Measurements from ENCODE around the gene NEUROG3. TPM values are rescaled to one million over a fixed set of nuclear protein-coding genes. Genes with fewer than 3 reads are reported as not detected.

The NEUROG3 gene
- total and polyA plus RNA-seq, 7 experiments from 2014 or later = 0.24 TPM; not detected in 6

DNA sequence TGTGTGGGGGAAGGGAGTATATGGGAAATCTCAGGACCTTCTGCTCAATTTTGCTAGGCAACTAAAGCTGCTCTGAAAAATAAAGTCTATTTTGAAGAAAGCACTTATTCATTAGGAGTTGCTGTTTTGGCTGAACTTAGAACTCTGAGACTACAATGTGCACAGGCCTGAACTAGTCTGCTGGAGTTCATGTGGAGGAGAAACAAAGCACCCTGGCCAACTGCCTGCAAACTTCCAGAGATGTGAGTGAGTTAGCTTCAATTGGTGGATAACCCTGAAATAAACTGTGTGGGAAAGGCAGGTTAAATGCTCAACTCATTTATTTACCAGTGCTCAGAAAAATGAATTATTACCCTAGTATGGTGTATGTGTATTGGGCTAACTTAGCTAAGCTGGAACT, 39.5 kb upstream of the NEUROG3 start:
- Mint-ChIP-seq H3K4me3 (no peak overlapping the region), H3K36me3 (peaks cover 0 to 7% (median 0%) of the 10 kb centered on the region in 5 donors), H3K27ac (no peak overlapping the region), H3K9me3 (peaks cover 0 to 25% (median 7%) of the 10 kb centered on the region in 11 donors), H3K27me3 (peaks cover 0 to 43% (median 0%) of the 10 kb centered on the region in 5 donors), H3K4me1 (no peaks in the 10 kb centered on the region)
- POLR2A ChIA-PET = no interaction called here
- Histone ChIP-seq H3K4me3 (ENCODE audit: low read length) (no peak overlapping the region), H3K36me3 (ENCODE audit: control insufficient read depth in 2 of 3, insufficient read depth in 3 of 3, low read length in 3 of 3) (no peaks in the 10 kb centered on the region), H3K27ac (ENCODE audit: low read depth, low read length) (no peak overlapping the region), H3K9me3 (ENCODE audit: control insufficient read depth in 2 of 3, low read length in 3 of 3) (no peaks in the 10 kb centered on the region), H3K4me1 (ENCODE audit: control insufficient read depth in 2 of 2, insufficient read depth in 2 of 2, low read length in 2 of 2) (no peaks in the 10 kb centered on the region), H3K27me3 (ENCODE audit: control insufficient read depth in 2 of 2, insufficient read depth in 2 of 2, low read length in 2 of 2) (no peaks in the 10 kb centered on the region)
- DNase-seq (no peak), ATAC-seq (no peak)
- intact Hi-C loops (cut with micrococcal nuclease) = no loop called here
- CTCF ChIA-PET = interaction anchor here (1.1 to 1.2 kb wide), 2 partner anchors 16 to 21 kb away, joined by 3 read pairs; no protein-coding TSS in a partner anchor

GRCh38 chr10:69609077-69609476, 35.9 kb upstream of the NEUROG3 start:
- peaks cover 0 to 30% (median 5%) of the 10 kb centered on the region in 11 donors for H3K9me3 Mint-ChIP-seq
- Histone ChIP-seq H3K9me3 (ENCODE audit: control insufficient read depth in 2 of 3, low read length in 3 of 3) (no peaks in the 10 kb centered on the region), H3K27ac (ENCODE audit: low read depth, low read length) (no peak overlapping the region), H3K27me3 (ENCODE audit: control insufficient read depth in 2 of 2, insufficient read depth in 2 of 2, low read length in 2 of 2) (no peaks in the 10 kb centered on the region), H3K4me3 (ENCODE audit: low read length) (no peak overlapping the region), H3K4me1 (ENCODE audit: control insufficient read depth in 2 of 2, insufficient read depth in 2 of 2, low read length in 2 of 2) (no peaks in the 10 kb centered on the region), H3K36me3 (ENCODE audit: control insufficient read depth in 2 of 3, insufficient read depth in 3 of 3, low read length in 3 of 3) (no peaks in the 10 kb centered on the region)
- ChIA-PET POLR2A (no interaction called here), CTCF (no interaction called here)
- intact Hi-C loops (cut with micrococcal nuclease) = no loop called here
- peaks cover 0 to 7% (median 0%) of the 10 kb centered on the region in 5 donors for H3K36me3 Mint-ChIP-seq
- H3K4me3 Mint-ChIP-seq = no peak overlapping the region
- H3K4me1 Mint-ChIP-seq = no peaks in the 10 kb centered on the region
- H3K27me3 Mint-ChIP-seq = peaks cover under 1 to 52% (median 9%) of the 10 kb centered on the region in 5 donors
- no peak for DNase-seq
- no peak overlapping the region for H3K27ac Mint-ChIP-seq
- ATAC-seq = no peak

GRCh38 chr10:69600761-69601330, 27.6 kb upstream of the NEUROG3 start:
- H3K4me3 ChIP-seq (ENCODE audit: low read length) = no peak overlapping the region
- ChIA-PET POLR2A (no interaction called here), CTCF (no interaction called here)
- Mint-ChIP-seq H3K36me3 (peaks cover 0 to 6% (median 0%) of the 10 kb centered on the region in 5 donors), H3K27me3 (peaks cover 31 to 61% (median 36%) of the 10 kb centered on the region in 5 donors), H3K4me3 (no peak overlapping the region), H3K9me3 (peaks cover 0 to 6% (median 0%) of the 10 kb centered on the region in 11 donors), H3K27ac (no peak overlapping the region), H3K4me1 (no peaks in the 10 kb centered on the region)
- no peaks in the 10 kb centered on the region for H3K36me3 ChIP-seq (ENCODE audit: control insufficient read depth in 2 of 3, insufficient read depth in 3 of 3, low read length in 3 of 3)
- H3K27ac ChIP-seq (ENCODE audit: low read depth, low read length) = no peak overlapping the region
- no peak for DNase-seq
- no peaks in the 10 kb centered on the region for H3K27me3 ChIP-seq (ENCODE audit: control insufficient read depth in 2 of 2, insufficient read depth in 2 of 2, low read length in 2 of 2)
- no peak for ATAC-seq
- intact Hi-C loops (cut with micrococcal nuclease) = no loop called here
- H3K4me1 ChIP-seq (ENCODE audit: control insufficient read depth in 2 of 2, insufficient read depth in 2 of 2, low read length in 2 of 2) = no peaks in the 10 kb centered on the region
- H3K9me3 ChIP-seq (ENCODE audit: control insufficient read depth in 2 of 3, low read length in 3 of 3) = no peaks in the 10 kb centered on the region

DNA sequence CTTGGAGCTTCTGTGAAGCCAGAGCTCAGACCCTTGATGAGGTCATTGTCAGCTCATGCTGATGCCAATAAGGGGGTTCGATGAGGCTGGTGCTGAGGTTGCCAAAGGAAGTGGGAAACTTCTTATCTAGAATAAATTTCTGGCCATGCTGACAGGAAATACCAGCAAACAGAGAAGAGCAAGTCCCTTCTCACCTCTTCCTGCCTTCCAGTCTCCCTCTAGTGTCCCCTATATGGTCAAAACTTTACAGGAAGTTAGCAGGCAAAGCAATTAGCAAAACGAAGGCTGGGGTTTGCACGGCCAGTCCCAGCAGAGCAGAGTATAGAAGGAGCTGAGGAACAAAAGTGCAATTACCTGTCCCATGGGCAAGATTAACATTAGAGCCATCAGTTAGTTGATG, 15.1 kb upstream of the NEUROG3 start:
- CTCF ChIA-PET = interaction anchor here (0.9 kb wide), 1 partner anchor 29 kb away, joined by 3 read pairs; no protein-coding TSS in a partner anchor
- peaks cover 0 to 4% (median 0%) of the 10 kb centered on the region in 11 donors for H3K9me3 Mint-ChIP-seq
- H3K27ac Mint-ChIP-seq = peak overlapping the region in 3 of 9 donors; percentile 5 to 69 (median 13)
- H3K36me3 Mint-ChIP-seq = peaks cover 0 to 2% (median 0%) of the 10 kb centered on the region in 5 donors
- ATAC-seq (no peak), DNase-seq (no peak)
- peaks cover 4 to 16% (median 14%) of the 10 kb centered on the region in 7 donors for H3K4me1 Mint-ChIP-seq
- no peak overlapping the region for H3K4me3 ChIP-seq (ENCODE audit: low read length)
- H3K27ac ChIP-seq (ENCODE audit: low read depth, low read length) = no peak overlapping the region
- no peaks in the 10 kb centered on the region for H3K9me3 ChIP-seq (ENCODE audit: control insufficient read depth in 2 of 3, low read length in 3 of 3)
- H3K36me3 ChIP-seq (ENCODE audit: control insufficient read depth in 2 of 3, insufficient read depth in 3 of 3, low read length in 3 of 3) = no peaks in the 10 kb centered on the region
- peaks cover 0 to 8% of the 10 kb centered on the region in 2 donors for H3K4me1 ChIP-seq (ENCODE audit: control insufficient read depth in 2 of 2, insufficient read depth in 2 of 2, low read length in 2 of 2)
- peak overlapping the region in 1 of 10 donors; percentile 28 for H3K4me3 Mint-ChIP-seq
- peaks cover 0 to 9% (median 0%) of the 10 kb centered on the region in 5 donors for H3K27me3 Mint-ChIP-seq
- POLR2A ChIA-PET = no interaction called here
- no peaks in the 10 kb centered on the region for H3K27me3 ChIP-seq (ENCODE audit: control insufficient read depth in 2 of 2, insufficient read depth in 2 of 2, low read length in 2 of 2)
- intact Hi-C loops (cut with micrococcal nuclease) = no loop called here

DNA sequence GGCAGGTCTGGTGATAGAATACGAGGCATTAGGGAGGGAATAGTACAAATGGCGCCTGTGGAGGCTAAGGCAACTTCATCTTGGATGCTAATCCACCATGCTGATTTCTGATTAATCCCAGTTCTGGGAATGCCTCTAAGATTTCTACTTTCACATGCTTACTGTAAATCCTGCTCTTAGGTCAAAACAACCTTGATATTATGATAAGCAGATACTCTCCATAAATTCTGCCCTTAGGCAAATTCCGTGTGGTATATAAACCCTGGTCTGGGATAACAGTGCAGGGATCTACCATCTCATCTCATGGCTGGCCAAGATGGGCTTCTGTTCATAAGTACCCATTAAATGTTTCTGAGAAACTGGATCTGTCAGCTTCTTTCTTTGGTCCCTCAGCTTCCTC, 11.4 kb upstream of the NEUROG3 start:
- H3K4me1 ChIP-seq (ENCODE audit: control insufficient read depth in 2 of 2, insufficient read depth in 2 of 2, low read length in 2 of 2) = peaks cover 0 to 8% of the 10 kb centered on the region in 2 donors
- ChIA-PET CTCF (interaction anchor here (1.5 kb wide), 1 partner anchor 45 kb away, joined by 4 read pairs; no protein-coding TSS in a partner anchor), POLR2A (no interaction called here)
- H3K4me3 Mint-ChIP-seq = no peak overlapping the region
- H3K4me3 ChIP-seq (ENCODE audit: low read length) = no peak overlapping the region
- H3K9me3 Mint-ChIP-seq = peaks cover 0 to 4% (median 0%) of the 10 kb centered on the region in 11 donors
- peaks cover 0 to 2% (median 0%) of the 10 kb centered on the region in 5 donors for H3K36me3 Mint-ChIP-seq
- H3K27me3 Mint-ChIP-seq = peaks cover 17 to 26% (median 18%) of the 10 kb centered on the region in 5 donors
- H3K4me1 Mint-ChIP-seq = peaks cover 4 to 16% (median 14%) of the 10 kb centered on the region in 7 donors
- no peak overlapping the region for H3K27ac Mint-ChIP-seq
- no peak for ATAC-seq
- no peaks in the 10 kb centered on the region for H3K36me3 ChIP-seq (ENCODE audit: control insufficient read depth in 2 of 3, insufficient read depth in 3 of 3, low read length in 3 of 3)
- intact Hi-C loops (cut with micrococcal nuclease) = no loop called here
- H3K27me3 ChIP-seq (ENCODE audit: control insufficient read depth in 2 of 2, insufficient read depth in 2 of 2, low read length in 2 of 2) = peaks cover 0 to under 1% of the 10 kb centered on the region in 2 donors
- H3K27ac ChIP-seq (ENCODE audit: low read depth, low read length) = no peak overlapping the region
- DNase-seq = no peak
- H3K9me3 ChIP-seq (ENCODE audit: control insufficient read depth in 2 of 3, low read length in 3 of 3) = no peaks in the 10 kb centered on the region

- DNase-seq = no peak
- H3K36me3 ChIP-seq (ENCODE audit: control insufficient read depth in 2 of 3, insufficient read depth in 3 of 3, low read length in 3 of 3) = no peaks in the 10 kb centered on the region
- Mint-ChIP-seq H3K9me3 (peaks cover 0 to 4% (median 0%) of the 10 kb centered on the region in 11 donors), H3K4me3 (no peak overlapping the region), H3K27ac (no peak overlapping the region), H3K4me1 (peaks cover 2 to 4% (median 4%) of the 10 kb centered on the region in 7 donors), H3K27me3 (peaks cover 26 to 40% (median 32%) of the 10 kb centered on the region in 5 donors), H3K36me3 (peaks cover 0 to 2% (median 0%) of the 10 kb centered on the region in 5 donors)
- H3K27ac ChIP-seq (ENCODE audit: low read depth, low read length) = no peak overlapping the region
- no peaks in the 10 kb centered on the region for H3K9me3 ChIP-seq (ENCODE audit: control insufficient read depth in 2 of 3, low read length in 3 of 3)
- intact Hi-C loops (cut with micrococcal nuclease) = no loop called here
- no peak overlapping the region for H3K4me3 ChIP-seq (ENCODE audit: low read length)
- peaks cover 0 to under 1% of the 10 kb centered on the region in 2 donors for H3K4me1 ChIP-seq (ENCODE audit: control insufficient read depth in 2 of 2, insufficient read depth in 2 of 2, low read length in 2 of 2)
- ChIA-PET POLR2A (no interaction called here), CTCF (interaction anchor here (1.5 kb wide), 1 partner anchor 46 kb away, joined by 4 read pairs; no protein-coding TSS in a partner anchor)
- H3K27me3 ChIP-seq (ENCODE audit: control insufficient read depth in 2 of 2, insufficient read depth in 2 of 2, low read length in 2 of 2) = peaks cover 0 to 4% of the 10 kb centered on the region in 2 donors
- ATAC-seq = no peak
These were observed 9.9 kb upstream of the NEUROG3 start for GRCh38 chr10:69583106-69583505.

GRCh38 chr10:69580435-69580834, 7.2 kb upstream of the NEUROG3 start:
- Histone ChIP-seq H3K9me3 (ENCODE audit: control insufficient read depth in 2 of 3, low read length in 3 of 3) (no peaks in the 10 kb centered on the region), H3K27ac (ENCODE audit: low read depth, low read length) (no peak overlapping the region), H3K36me3 (ENCODE audit: control insufficient read depth in 2 of 3, insufficient read depth in 3 of 3, low read length in 3 of 3) (no peaks in the 10 kb centered on the region), H3K4me3 (ENCODE audit: low read length) (no peak overlapping the region), H3K4me1 (ENCODE audit: control insufficient read depth in 2 of 2, insufficient read depth in 2 of 2, low read length in 2 of 2) (no peaks in the 10 kb centered on the region), H3K27me3 (ENCODE audit: control insufficient read depth in 2 of 2, insufficient read depth in 2 of 2, low read length in 2 of 2) (peaks cover 0 to 8% of the 10 kb centered on the region in 2 donors)
- ATAC-seq (no peak), DNase-seq (no peak)
- intact Hi-C loops (cut with micrococcal nuclease) = no loop called here
- H3K36me3 Mint-ChIP-seq = no peaks in the 10 kb centered on the region
- H3K27ac Mint-ChIP-seq = no peak overlapping the region
- peaks cover 0 to 3% (median 0%) of the 10 kb centered on the region in 11 donors for H3K9me3 Mint-ChIP-seq
- peaks cover 0 to 4% (median 0%) of the 10 kb centered on the region in 7 donors for H3K4me1 Mint-ChIP-seq
- no peak overlapping the region for H3K4me3 Mint-ChIP-seq
- H3K27me3 Mint-ChIP-seq = peaks cover 44 to 56% (median 52%) of the 10 kb centered on the region in 5 donors
- POLR2A ChIA-PET = no interaction called here
- CTCF ChIA-PET = no interaction called here
